Lower leg skin (tissue), 4 donors: Measurements from ENCODE around the gene NFIX. TPM values are rescaled to one million over a fixed set of nuclear protein-coding genes. Genes with fewer than 3 reads are reported as not detected.

ENCODE experiments used
- DNase-seq, 2 donors: peaks; one replicate each; pipeline ENCODE4 v3.0.0-alpha.2; 2019; ENCODE audit warnings: low spot score in 2 of 2
- H3K4me3 ChIP-seq: fragments of 200-600 bp; sonication (generic); 2 replicates; pipeline ENCODE4 v1.5.1; 2017; ENCODE audit warnings: mild to moderate bottlenecking, low read depth; ENCODE audit not compliant: poor library complexity, severe bottlenecking
- CTCF ChIP-seq, 3 donors: fragments of 450-650 bp; IDR thresholded peaks; one replicate each; pipeline ENCODE4 v1.5.1; 2016; ENCODE audit warnings: antibody characterized with exemption in 3 of 3, mild to moderate bottlenecking in 3 of 3, moderate library complexity in 2 of 3
- POLR2A ChIP-seq, 2 donors: fragments of 450-650 bp; IDR thresholded peaks; one replicate each; pipeline ENCODE4 v1.6.1; 2016 to 2017; ENCODE audit warnings: antibody characterized with exemption in 2 of 2, mild to moderate bottlenecking in 1 of 2, moderate library complexity in 1 of 2
- WGBS, 2 donors: methylation state at CpG; one replicate each; pipeline ENCODE4 v1.1.5; 2018; 5-methylcytosine and 5-hydroxymethylcytosine counted together
- intact Hi-C: fragments of 100-400 bp; cut with DNase I; formaldehyde crosslinking; loops from one replicate; pipeline ENCODE4 v1.15.0; 2023; ENCODE audit warnings: low total_unique reads
- total RNA-seq, 4 donors: library from RNA; depleted of rRNA; stranded (reverse); fragments of >200 nt; gene quantifications; one replicate each; pipeline ENCODE4 v1.1.0, GENCODE V29; 2016

NFIX gene
- total RNA-seq, 4 donors from 2014 or later = 119 to 177 (median 136) TPM

- intact Hi-C loops = loop anchor here (10.0 kb wide), 1 partner anchor 148 kb away; no protein-coding TSS in a partner anchor
- DNase-seq = peak; percentile 94 to 98
- H3K4me3 ChIP-seq = peak within 1 kb of the TSS; percentile 92
- TF ChIP-seq CTCF (IDR thresholded peaks at IDR 0.05) (no peak), POLR2A (IDR thresholded peaks at IDR 0.05) (no peak)
- 0% methylated on average over 48 to 49 of the region's 51 CpGs for WGBS, 2 donors
Measured at GRCh38 chr19:13116282-13117175, 121.3 kb downstream of the NFIX start, which contains the start of gene TRMT1. TRMT1 (minus strand) TSS chr19:13116740; CDS start chr19:13116399, 341 bp downstream.

- DNase-seq = no peak
- TF ChIP-seq POLR2A (IDR thresholded peaks at IDR 0.05) (no peak), CTCF (IDR thresholded peaks at IDR 0.05) (no peak)
- 7 to 14% methylated on average over 20 of the region's 20 CpGs for WGBS, 2 donors
- intact Hi-C loops = loop anchor here (10.0 kb wide), 1 partner anchor 148 kb away; no protein-coding TSS in a partner anchor
- peak overlapping the region; percentile 13 for H3K4me3 ChIP-seq
Measured at GRCh38 chr19:13117176-13117771, 122.0 kb downstream of the NFIX start.

- TF ChIP-seq CTCF (IDR thresholded peaks at IDR 0.05) = no peak
- peak within 1 kb of the TSS; percentile 96 for H3K4me3 ChIP-seq
- peak; percentile 82 to 96 for DNase-seq
- intact Hi-C loops = loop anchor here (10.0 kb wide), 1 partner anchor 147 kb away; no protein-coding TSS in a partner anchor
- WGBS, 2 donors = 4 to 5% methylated on average over 27 to 37 of the region's 65 CpGs
Measured at GRCh38 chr19:13117772-13118423, 122.6 kb downstream of the NFIX start, which contains the start of gene NACC1. NACC1 (plus strand) TSS chr19:13118264; CDS start chr19:13135208, 16,944 bp downstream.

GRCh38 chr19:13118424-13119193 lies 123.3 kb downstream of the NFIX start:
- peak overlapping the region; percentile 96 for H3K4me3 ChIP-seq
- WGBS, 2 donors = 2% methylated on average over 28 to 46 of the region's 57 CpGs
- TF ChIP-seq POLR2A (IDR thresholded peaks at IDR 0.05) = no peak
- TF ChIP-seq CTCF (IDR thresholded peaks at IDR 0.05) = no peak
- intact Hi-C loops = loop anchor here (10.0 kb wide), 1 partner anchor 146 kb away; no protein-coding TSS in a partner anchor
- DNase-seq = no peak

- H3K4me3 ChIP-seq = no peak overlapping the region
- intact Hi-C loops = loop anchor here (10.0 kb wide), 1 partner anchor 145 kb away; no protein-coding TSS in a partner anchor
- no peak for DNase-seq
- no peak for TF ChIP-seq CTCF (IDR thresholded peaks at IDR 0.05)
- WGBS, 2 donors = 58 to 68% methylated on average over 8 of the region's 8 CpGs
Measured at GRCh38 chr19:13119627-13120026, 124.4 kb downstream of the NFIX start.
